H9 (cell line): Measurements from ENCODE around the gene CCSER1. TPM values are rescaled to one million over a fixed set of nuclear protein-coding genes. Genes with fewer than 3 reads are reported as not detected.

ENCODE experiments used
- DNase-seq: peaks from one replicate; pipeline ENCODE4 v3.0.0-alpha.2; 2017
- H2AFZ ChIP-seq: one replicate; pipeline ENCODE4 v1.6.1; 2013; ENCODE audit warnings: mild to moderate bottlenecking, low read length, control low read depth, moderate library complexity
- H2AK5ac ChIP-seq: 2 replicates; pipeline ENCODE4 v1.6.1; 2013; ENCODE audit warnings: low read length, control low read depth, mixed read lengths; ENCODE audit not compliant: insufficient read length
- H2BK120ac ChIP-seq: one replicate; pipeline ENCODE4 v1.6.1; 2013; ENCODE audit warnings: low read depth, mild to moderate bottlenecking, low read length, control low read depth, inconsistent platforms; ENCODE audit not compliant: poor library complexity, severe bottlenecking
- H2BK12ac ChIP-seq: 2 replicates; pipeline ENCODE4 v1.6.1; 2013; ENCODE audit warnings: low read length, control low read depth, mixed read lengths, low read depth; ENCODE audit not compliant: insufficient read length
- H2BK15ac ChIP-seq: 2 replicates; pipeline ENCODE4 v1.6.1; 2013; ENCODE audit warnings: low read depth, low read length, control low read depth
- H2BK20ac ChIP-seq: one replicate; pipeline ENCODE4 v1.6.1; 2013; ENCODE audit warnings: low read depth, mild to moderate bottlenecking, low read length, control low read depth, inconsistent platforms; ENCODE audit not compliant: poor library complexity, severe bottlenecking
- H2BK5ac ChIP-seq: 2 replicates; pipeline ENCODE4 v1.6.1; 2013; ENCODE audit warnings: low read length, control low read depth, mixed read lengths; ENCODE audit not compliant: insufficient read length
- H3K14ac ChIP-seq: 2 replicates; pipeline ENCODE4 v1.6.1; 2013; ENCODE audit warnings: low read length, control low read depth; ENCODE audit not compliant: insufficient read depth
- H3K18ac ChIP-seq: 2 replicates; pipeline ENCODE4 v1.6.1; 2013; ENCODE audit warnings: low read depth, mild to moderate bottlenecking, mixed read lengths, low read length, control low read depth; ENCODE audit not compliant: insufficient read length
- H3K23ac ChIP-seq: 2 replicates; pipeline ENCODE4 v1.6.1; 2013; ENCODE audit warnings: low read length, control low read depth, mixed read lengths, low read depth; ENCODE audit not compliant: insufficient read length
- H3K23me2 ChIP-seq: 2 replicates; pipeline ENCODE4 v1.6.1; 2013; ENCODE audit warnings: low read depth, mild to moderate bottlenecking, mixed read lengths, low read length, control low read depth; ENCODE audit not compliant: insufficient read length, poor library complexity, severe bottlenecking
- H3K27ac ChIP-seq: 2 replicates; pipeline ENCODE4 v1.5.1; 2013; ENCODE audit warnings: low read length, control low read depth, mixed read lengths, low read depth; ENCODE audit not compliant: insufficient read length
- H3K27me3 ChIP-seq: 2 replicates; pipeline ENCODE4 v1.6.1; 2013; ENCODE audit warnings: low read length, control low read depth, inconsistent platforms; ENCODE audit not compliant: insufficient read depth
- H3K4ac ChIP-seq: 2 replicates; pipeline ENCODE4 v1.6.1; 2013; ENCODE audit warnings: low read depth, mild to moderate bottlenecking, control low read depth, inconsistent platforms, low read length, moderate library complexity
- H3K4me1 ChIP-seq: 2 replicates; pipeline ENCODE4 v1.6.1; 2013; ENCODE audit warnings: low read length, control low read depth, inconsistent platforms; ENCODE audit not compliant: insufficient read depth
- H3K4me2 ChIP-seq: 2 replicates; pipeline ENCODE4 v1.6.1; 2013; ENCODE audit warnings: low read length, control low read depth, mixed read lengths; ENCODE audit not compliant: insufficient read length, insufficient read depth
- H3K56ac ChIP-seq: 2 replicates; pipeline ENCODE4 v1.6.1; 2013; ENCODE audit warnings: low read depth, mild to moderate bottlenecking, mixed read lengths, low read length, control low read depth; ENCODE audit not compliant: insufficient read length
- H3K79me1 ChIP-seq: 2 replicates; pipeline ENCODE4 v1.6.1; 2013; ENCODE audit warnings: low read depth, mild to moderate bottlenecking, moderate library complexity, low read length, control low read depth, inconsistent platforms; ENCODE audit not compliant: insufficient read depth, poor library complexity, severe bottlenecking
- H3K79me2 ChIP-seq: 2 replicates; pipeline ENCODE4 v1.6.1; 2013; ENCODE audit warnings: low read length, control low read depth, inconsistent platforms; ENCODE audit not compliant: insufficient read depth
- H3K9ac ChIP-seq: 2 replicates; pipeline ENCODE4 v1.6.1; 2013; ENCODE audit warnings: low read length, control low read depth, mixed read lengths; ENCODE audit not compliant: insufficient read length; ENCODE audit errors: extremely low read depth
- H3K9me3 ChIP-seq: one replicate; pipeline ENCODE4 v1.6.1; 2013; ENCODE audit warnings: low read depth, low read length, inconsistent platforms; ENCODE audit not compliant: control insufficient read depth
- H3T11ph ChIP-seq: one replicate; pipeline ENCODE4 v1.6.1; 2013; ENCODE audit warnings: mild to moderate bottlenecking, low read length, control low read depth, inconsistent platforms
- H4K20me1 ChIP-seq: one replicate; pipeline ENCODE4 v1.6.1; 2013; ENCODE audit not compliant: control insufficient read depth, insufficient read length, insufficient read depth
- H4K5ac ChIP-seq: 2 replicates; pipeline ENCODE4 v1.6.1; 2013; ENCODE audit warnings: low read depth, mild to moderate bottlenecking, mixed read lengths, low read length, control low read depth; ENCODE audit not compliant: insufficient read length
- H4K8ac ChIP-seq: replicated peaks from 2 replicates; pipeline ENCODE4 v1.6.1; 2013; ENCODE audit warnings: low read length, control low read depth, mixed read lengths, low read depth; ENCODE audit not compliant: insufficient read length
- H4K91ac ChIP-seq: 2 replicates; pipeline ENCODE4 v1.6.1; 2013; ENCODE audit warnings: low read depth, mild to moderate bottlenecking, moderate library complexity, mixed read lengths, low read length, control low read depth; ENCODE audit not compliant: insufficient read length
- H3K27ac Mint-ChIP-seq, 3 experiments: 2 replicates in 2 of 3; 3 replicates in 1 of 3; pipeline ENCODE4 v1.8.0; 2020 to 2021; ENCODE audit warnings: mixed read lengths in 3 of 3, mild to moderate bottlenecking in 1 of 3, moderate library complexity in 1 of 3
- H3K27me3 Mint-ChIP-seq: 2 replicates; pipeline ENCODE4 v1.8.0; 2021; ENCODE audit warnings: low read depth, mild to moderate bottlenecking, moderate library complexity, mixed read lengths
- H3K36me3 Mint-ChIP-seq, 3 experiments: 2 replicates in 2 of 3; 3 replicates in 1 of 3; pipeline ENCODE4 v1.8.0; 2020 to 2021; ENCODE audit warnings: low read depth in 3 of 3, mixed read lengths in 3 of 3; ENCODE audit not compliant: insufficient read depth in 1 of 3
- H3K4me1 Mint-ChIP-seq, 2 experiments: 2 replicates each; pipeline ENCODE4 v1.8.0; 2020; ENCODE audit warnings: mixed read lengths in 2 of 2
- H3K4me3 Mint-ChIP-seq, 2 experiments: 2 replicates in 1 of 2; 3 replicates in 1 of 2; pipeline ENCODE4 v1.8.0; 2020 to 2021; ENCODE audit warnings: mild to moderate bottlenecking in 2 of 2, mixed read lengths in 2 of 2, moderate library complexity in 1 of 2
- H3K9me3 Mint-ChIP-seq, 2 experiments: 2 replicates in 1 of 2; 3 replicates in 1 of 2; pipeline ENCODE4 v1.8.0; 2020; ENCODE audit warnings: mild to moderate bottlenecking in 2 of 2, mixed read lengths in 2 of 2, moderate library complexity in 1 of 2
- CTCF ChIP-seq: fragments of 200-600 bp; sonication (generic); conservative IDR thresholded peaks from 3 replicates; pipeline ENCODE4 v1.8.0; 2021; ENCODE audit warnings: antibody characterized with exemption, mild to moderate bottlenecking
- WGBS: extraction: QIAGEN DNeasy Blood & Tissue Kit; methylation state at CpG from one replicate; pipeline ENCODE4 v1.1.7; 2013; ENCODE audit warnings: missing lambda C conversion rate, low lambda C conversion rate, mixed read lengths; ENCODE audit not compliant: insufficient read length; ENCODE audit errors: extremely low coverage; 5-methylcytosine and 5-hydroxymethylcytosine counted together
- total RNA-seq: library from RNA; stranded (reverse); gene quantifications from 2 replicates; pipeline ENCODE4 v1.2.1, GENCODE V29; 2021

Gene CCSER1
- total RNA-seq, 1 experiment from 2014 or later: 0.37 TPM

GRCh38 chr4:90159193-90159592, 32.0 kb downstream of the CCSER1 start:
- Histone ChIP-seq H3K18ac (no peak overlapping the region), H3K4ac (no peak overlapping the region), H3T11ph (no peak overlapping the region), H3K79me2 (no peaks in the 10 kb centered on the region), H4K20me1 (no peaks in the 10 kb centered on the region), H3K27me3 (no peaks in the 10 kb centered on the region), H3K4me2 (no peak overlapping the region), H4K91ac (no peak overlapping the region), H2BK20ac (no peak overlapping the region), H3K9ac (no peak overlapping the region), H3K23me2 (no peaks in the 10 kb centered on the region), H2BK12ac (no peak overlapping the region), H2AK5ac (no peak overlapping the region), H2BK5ac (no peak overlapping the region), H3K27ac (no peak overlapping the region), H3K4me1 (no peaks in the 10 kb centered on the region), H3K14ac (no peak overlapping the region), H4K5ac (no peak overlapping the region), H2BK15ac (no peak overlapping the region), H4K8ac (no peak overlapping the region), H3K56ac (no peak overlapping the region), H2BK120ac (no peak overlapping the region), H2AFZ (no peak overlapping the region), H3K79me1 (no peaks in the 10 kb centered on the region), H3K23ac (no peak overlapping the region), H3K9me3 (peaks cover 5% of the 10 kb centered on the region)
- H3K4me3 Mint-ChIP-seq: no peak overlapping the region
- H3K9me3 Mint-ChIP-seq: peaks cover 15 to 20% of the 10 kb centered on the region in 2 experiments
- no peak for TF ChIP-seq CTCF
- DNase-seq: no peak
- no CpG with 5 or more reads among the region's 1 CpG for WGBS
- no peak overlapping the region for H3K27ac Mint-ChIP-seq
- peaks cover 3 to 11% (median 6%) of the 10 kb centered on the region in 3 experiments; a peak in 3 of 7 replicates for H3K36me3 Mint-ChIP-seq
- H3K27me3 Mint-ChIP-seq: no peaks in the 10 kb centered on the region
- no peaks in the 10 kb centered on the region for H3K4me1 Mint-ChIP-seq
